ENCODE measurements around the gene DHCR24.
"Not testable (repeated sequence)": the region's sequence is repeated elsewhere in the genome, so short reads cannot be mapped to it uniquely, and the experiment has no call there.

The DHCR24 gene

GRCh38 chr1:54886724-54887664 is at the start of gene DHCR24:
DHCR24 (minus strand) TSS chr1:54887195; CDS start chr1:54887119, 76 bp downstream.
- DNase-seq: peak; percentile 88

- no peak for DNase-seq
These were observed 49.8 kb upstream of the DHCR24 start for GRCh38 chr1:54936791-54937190.

- peak; percentile 83 for DNase-seq
These were observed 47.9 kb upstream of the DHCR24 start for GRCh38 chr1:54934869-54935268.

- not testable (repeated sequence) for DNase-seq
These were observed 47.1 kb upstream of the DHCR24 start for GRCh38 chr1:54934081-54934480.

GRCh38 chr1:54931275-54931840 is 44.4 kb upstream of the DHCR24 start:
- no peak for DNase-seq

- DNase-seq: no peak
These were observed 42.7 kb upstream of the DHCR24 start for GRCh38 chr1:54929700-54930099.

- DNase-seq: no peak
These were observed 41.3 kb upstream of the DHCR24 start for GRCh38 chr1:54928327-54928726.

GRCh38 chr1:54927472-54928240 is 40.7 kb upstream of the DHCR24 start:
- DNase-seq: no peak

GRCh38 chr1:54926970-54927369 is 40.0 kb upstream of the DHCR24 start:
- DNase-seq: no peak

- no peak for DNase-seq
These were observed 36.0 kb upstream of the DHCR24 start for GRCh38 chr1:54922921-54923421.

- no peak for DNase-seq
These were observed 35.2 kb upstream of the DHCR24 start for GRCh38 chr1:54922040-54922761.

- DNase-seq: no peak
These were observed 32.7 kb upstream of the DHCR24 start for GRCh38 chr1:54919367-54920359.

GRCh38 chr1:54911076-54911475 is 24.1 kb upstream of the DHCR24 start:
- not testable (repeated sequence) for DNase-seq

- no peak for DNase-seq
These were observed 19.6 kb upstream of the DHCR24 start for GRCh38 chr1:54906586-54906985.

GRCh38 chr1:54904476-54905048 is 17.6 kb upstream of the DHCR24 start:
- DNase-seq: peak; percentile 58

GRCh38 chr1:54894271-54894670 is 7.3 kb upstream of the DHCR24 start:
- DNase-seq: no peak

- DNase-seq: no peak
These were observed 5.6 kb upstream of the DHCR24 start for GRCh38 chr1:54892586-54892985.

GRCh38 chr1:54889132-54889725 is 2.2 kb upstream of the DHCR24 start:
- DNase-seq: no peak

- DNase-seq: no peak
These were observed 1.2 kb upstream of the DHCR24 start for GRCh38 chr1:54888080-54888733.

GRCh38 chr1:54887665-54888071 is 673 bp upstream of the DHCR24 start:
- peak; percentile 43 for DNase-seq
